ENCODE data around the gene MEIKIN. TPM values are rescaled to one million over a fixed set of nuclear protein-coding genes. Genes with fewer than 3 reads are reported as not detected.
A peak's percentile ranks its signal among the peaks of the same experiment; 100 is the strongest.

MEIKIN gene
- total RNA-seq, 4 donors from 2014 or later: not detected

- Histone ChIP-seq H3K27ac (no peak overlapping the region), H3K36me3 (no peaks in the 10 kb centered on the region), H3K9me3 (no peaks in the 10 kb centered on the region), H3K4me1 (peaks cover 0 to 9% (median 0%) of the 10 kb centered on the region in 4 donors), H3K27me3 (no peaks in the 10 kb centered on the region), H3K4me3 (no peak overlapping the region)
- 5 to 6% methylated on average over 3 of the region's 3 CpGs for WGBS, 2 donors
- TF ChIP-seq POLR2A (IDR thresholded peaks at IDR 0.05) (no peak), EP300 (IDR thresholded peaks at IDR 0.05) (no peak)
- TF ChIP-seq, protein P1, sequence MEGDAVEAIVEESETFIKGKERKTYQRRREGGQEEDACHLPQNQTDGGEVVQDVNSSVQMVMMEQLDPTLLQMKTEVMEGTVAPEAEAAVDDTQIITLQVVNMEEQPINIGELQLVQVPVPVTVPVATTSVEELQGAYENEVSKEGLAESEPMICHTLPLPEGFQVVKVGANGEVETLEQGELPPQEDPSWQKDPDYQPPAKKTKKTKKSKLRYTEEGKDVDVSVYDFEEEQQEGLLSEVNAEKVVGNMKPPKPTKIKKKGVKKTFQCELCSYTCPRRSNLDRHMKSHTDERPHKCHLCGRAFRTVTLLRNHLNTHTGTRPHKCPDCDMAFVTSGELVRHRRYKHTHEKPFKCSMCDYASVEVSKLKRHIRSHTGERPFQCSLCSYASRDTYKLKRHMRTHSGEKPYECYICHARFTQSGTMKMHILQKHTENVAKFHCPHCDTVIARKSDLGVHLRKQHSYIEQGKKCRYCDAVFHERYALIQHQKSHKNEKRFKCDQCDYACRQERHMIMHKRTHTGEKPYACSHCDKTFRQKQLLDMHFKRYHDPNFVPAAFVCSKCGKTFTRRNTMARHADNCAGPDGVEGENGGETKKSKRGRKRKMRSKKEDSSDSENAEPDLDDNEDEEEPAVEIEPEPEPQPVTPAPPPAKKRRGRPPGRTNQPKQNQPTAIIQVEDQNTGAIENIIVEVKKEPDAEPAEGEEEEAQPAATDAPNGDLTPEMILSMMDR (IDR thresholded peaks at IDR 0.05): no peak
- no peak for DNase-seq (ENCODE audit: low spot score in 2 of 2)
Observed at GRCh38 chr5:131810510-131811249, 134.8 kb downstream of the MEIKIN start.

- TF ChIP-seq, protein P1 (IDR thresholded peaks at IDR 0.05): peak in 3 of 5 experiments; percentile 8 to 41 (median 30)
- TF ChIP-seq POLR2A (IDR thresholded peaks at IDR 0.05) (peak; percentile 97 to 99), EP300 (IDR thresholded peaks at IDR 0.05) (peak; percentile 86 to 100)
- peaks cover 0 to 43% (median 8%) of the 10 kb centered on the region in 4 donors for H3K4me1 ChIP-seq
- H3K36me3 ChIP-seq: no peaks in the 10 kb centered on the region
- H3K27me3 ChIP-seq: no peaks in the 10 kb centered on the region
- peak within 1 kb of the TSS; percentile 92 to 99 (median 96) for H3K4me3 ChIP-seq
- H3K27ac ChIP-seq: peak within 1 kb of the TSS; percentile 98 to 100 (median 100)
- no peaks in the 10 kb centered on the region for H3K9me3 ChIP-seq
- peak; percentile 99 to 100 for DNase-seq (ENCODE audit: low spot score in 2 of 2)
- WGBS, 2 donors: 0 to 1% methylated on average over 58 to 60 of the region's 79 CpGs
Observed at GRCh38 chr5:131796793-131797693, 148.4 kb downstream of the MEIKIN start, which contains the start of gene FNIP1. TSS of gene FNIP1 (minus strand) at chr5:131797017. CDS start at chr5:131796921, 96 bp downstream.

DNA sequence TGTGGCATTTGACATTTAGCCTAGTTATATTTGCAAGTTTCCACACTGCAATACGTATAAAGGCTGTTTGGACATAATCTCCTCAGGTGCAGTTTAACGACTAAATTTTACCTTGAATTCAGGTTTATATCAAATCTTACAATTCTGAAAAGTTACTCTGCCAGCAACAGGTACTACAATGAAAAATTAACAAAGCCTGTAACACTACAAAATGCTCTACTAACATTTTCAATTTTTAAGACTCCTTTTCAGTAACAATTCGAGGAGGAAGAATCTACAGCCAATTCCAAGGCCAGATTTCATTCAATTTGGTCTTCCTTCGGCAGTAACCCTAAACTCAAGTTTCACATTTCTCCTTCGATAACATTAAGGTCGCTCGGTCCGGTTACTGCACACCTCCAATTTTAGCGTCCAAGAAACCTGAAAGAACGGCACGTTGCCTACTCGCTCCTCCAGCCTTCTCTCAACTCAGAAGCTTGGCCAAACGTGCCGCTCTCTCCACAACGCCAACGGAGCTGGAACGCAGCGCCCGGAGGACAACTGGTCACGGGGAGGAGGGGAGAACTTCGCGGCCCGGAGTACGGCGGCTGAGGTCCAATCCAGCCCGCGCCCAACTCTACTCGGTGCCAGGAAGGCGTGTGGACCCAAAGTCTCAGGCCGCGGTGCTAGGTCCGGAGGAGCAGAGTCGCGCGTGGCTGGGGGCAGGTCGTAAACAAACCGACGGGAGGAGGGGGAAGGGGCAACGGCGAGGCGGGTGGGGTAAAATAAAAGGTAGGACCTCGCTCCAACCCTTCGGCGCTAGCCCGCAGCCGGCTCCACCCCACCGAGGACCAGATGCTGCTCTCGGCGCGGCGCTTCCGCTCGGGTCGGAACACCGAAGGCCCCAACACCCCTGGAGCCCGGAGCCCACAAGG lies 149.3 kb downstream of the MEIKIN start:
- WGBS, 2 donors: 1% methylated on average over 50 to 52 of the region's 56 CpGs
- Histone ChIP-seq H3K4me1 (peaks cover 0 to 47% (median 8%) of the 10 kb centered on the region in 4 donors), H3K36me3 (no peaks in the 10 kb centered on the region), H3K9me3 (no peaks in the 10 kb centered on the region), H3K27ac (peak overlapping the region; percentile 98 to 100 (median 100)), H3K4me3 (peak overlapping the region; percentile 92 to 99 (median 96)), H3K27me3 (no peaks in the 10 kb centered on the region)
- TF ChIP-seq, protein P1 (IDR thresholded peaks at IDR 0.05): no peak
- peak; percentile 61 to 65 for DNase-seq (ENCODE audit: low spot score in 2 of 2)

DNA sequence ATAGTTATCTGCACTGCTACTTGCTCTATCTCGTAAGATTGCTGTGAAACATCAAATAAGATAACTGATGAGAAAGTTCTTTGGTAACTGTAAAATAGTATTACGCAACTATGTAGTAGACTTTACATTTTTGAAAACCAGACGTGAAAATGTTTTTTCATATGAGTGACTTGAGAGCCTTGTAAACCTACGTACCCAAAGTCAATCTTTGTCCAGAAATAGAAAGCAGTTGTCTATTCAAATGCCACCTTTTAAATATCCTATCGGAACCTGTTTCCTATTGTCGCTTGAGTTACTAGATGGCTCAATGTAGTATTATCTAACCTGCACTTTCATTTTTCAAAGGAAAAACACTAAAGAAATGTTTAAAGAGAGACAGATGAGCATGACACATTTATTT lies 150.2 kb downstream of the MEIKIN start:
- Histone ChIP-seq H3K9me3 (no peaks in the 10 kb centered on the region), H3K4me3 (peak overlapping the region in 2 of 4 donors; percentile 92 to 95), H3K36me3 (no peaks in the 10 kb centered on the region), H3K27me3 (no peaks in the 10 kb centered on the region), H3K4me1 (peaks cover 0 to 54% (median 8%) of the 10 kb centered on the region in 4 donors), H3K27ac (peak overlapping the region in 2 of 4 donors; percentile 100)
- no peak for DNase-seq (ENCODE audit: low spot score in 2 of 2)
- TF ChIP-seq, protein P1 (IDR thresholded peaks at IDR 0.05): no peak
- no peak for TF ChIP-seq EP300 (IDR thresholded peaks at IDR 0.05)
- no peak for TF ChIP-seq POLR2A (IDR thresholded peaks at IDR 0.05)
- WGBS, 2 donors: 59 to 61% methylated on average over 6 of the region's 6 CpGs

Data from tibial nerve (tissue), 4 donors.